T-helper 1 cell treated with Interleukin-12 subunit alpha and Interleukin-12 subunit beta and Interleukin-4 antibody, amounts not matched to agents 30 μg/mL and 1 μg/mL, for 36 hours (primary cell): ENCODE measurements around the gene B4GALT5.
A peak's percentile ranks its signal among the peaks of the same experiment; 100 is the strongest.
"Not testable (repeated sequence)": the region's sequence is repeated elsewhere in the genome, so short reads cannot be mapped to it uniquely, and the experiment has no call there.

Source experiments
- H3K27ac Mint-ChIP-seq: one replicate; pipeline ENCODE4 v1.8.0; 2021; ENCODE audit warnings: mild to moderate bottlenecking, mixed read lengths
- H3K27me3 Mint-ChIP-seq: one replicate; pipeline ENCODE4 v1.8.0; 2021; ENCODE audit warnings: low read depth, mixed read lengths
- H3K36me3 Mint-ChIP-seq: one replicate; pipeline ENCODE4 v1.8.0; 2021; ENCODE audit warnings: low read depth, mixed read lengths
- H3K4me1 Mint-ChIP-seq: one replicate; pipeline ENCODE4 v1.8.0; 2021; ENCODE audit warnings: low read depth, mixed read lengths
- H3K4me3 Mint-ChIP-seq: one replicate; pipeline ENCODE4 v1.8.0; 2021; ENCODE audit warnings: mild to moderate bottlenecking, moderate library complexity, mixed read lengths
- H3K9me3 Mint-ChIP-seq: one replicate; pipeline ENCODE4 v1.8.0; 2021; ENCODE audit warnings: mixed read lengths

B4GALT5 gene, protein sequence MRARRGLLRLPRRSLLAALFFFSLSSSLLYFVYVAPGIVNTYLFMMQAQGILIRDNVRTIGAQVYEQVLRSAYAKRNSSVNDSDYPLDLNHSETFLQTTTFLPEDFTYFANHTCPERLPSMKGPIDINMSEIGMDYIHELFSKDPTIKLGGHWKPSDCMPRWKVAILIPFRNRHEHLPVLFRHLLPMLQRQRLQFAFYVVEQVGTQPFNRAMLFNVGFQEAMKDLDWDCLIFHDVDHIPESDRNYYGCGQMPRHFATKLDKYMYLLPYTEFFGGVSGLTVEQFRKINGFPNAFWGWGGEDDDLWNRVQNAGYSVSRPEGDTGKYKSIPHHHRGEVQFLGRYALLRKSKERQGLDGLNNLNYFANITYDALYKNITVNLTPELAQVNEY

GRCh38 chr20:49713753-49714712, at the start of gene B4GALT5:
B4GALT5 (minus strand) TSS chr20:49713878; CDS start chr20:49713690, 188 bp downstream.
- H3K27me3 Mint-ChIP-seq, result no peaks in the 10 kb centered on the region
- peaks cover 43% of the 10 kb centered on the region for H3K4me1 Mint-ChIP-seq
- peaks cover 8% of the 10 kb centered on the region for H3K36me3 Mint-ChIP-seq
- H3K9me3 Mint-ChIP-seq, result no peaks in the 10 kb centered on the region
- H3K27ac Mint-ChIP-seq, result peak within 1 kb of the TSS; percentile 88
- peak within 1 kb of the TSS; percentile 93 for H3K4me3 Mint-ChIP-seq

DNA sequence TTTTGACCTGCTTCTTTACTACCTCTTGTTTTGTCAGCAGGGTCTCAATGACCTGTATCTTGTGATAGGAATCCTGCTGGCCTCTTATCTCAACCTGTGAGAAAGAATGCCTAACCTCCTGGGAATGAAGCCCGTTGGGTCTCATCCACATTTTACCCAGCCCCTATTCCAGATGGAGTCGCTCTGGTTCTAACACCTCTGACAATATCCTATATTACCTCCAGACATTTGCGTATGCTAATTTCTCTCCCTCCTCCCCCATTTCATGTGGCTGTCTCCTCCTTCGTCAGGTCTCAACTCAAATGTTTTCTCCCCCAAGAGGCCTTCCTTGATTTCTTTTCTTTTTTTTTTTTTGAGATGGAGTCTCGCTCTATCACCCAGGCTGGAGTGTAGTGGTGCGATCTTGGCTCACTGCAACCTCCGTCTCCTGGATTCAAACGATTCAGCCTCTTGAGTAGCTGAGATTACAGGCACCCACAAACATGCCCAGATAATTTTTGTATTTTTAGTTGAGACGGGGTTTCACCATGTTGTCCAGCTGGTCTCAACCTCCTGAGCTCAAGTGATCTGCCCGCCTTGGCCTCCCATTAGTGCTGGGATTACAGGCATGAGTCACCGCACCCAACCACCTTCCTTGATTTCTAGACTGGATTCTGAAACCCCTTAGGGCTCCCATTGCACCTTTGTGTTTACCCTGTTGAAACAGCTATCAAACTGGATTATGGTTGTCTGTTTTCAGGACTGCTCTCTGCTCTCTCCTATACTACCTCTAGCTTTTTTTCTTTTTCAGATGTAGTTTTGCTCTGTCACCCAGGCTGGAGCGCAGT, 49.5 kb upstream of the B4GALT5 start:
- Mint-ChIP-seq H3K27ac (no peak overlapping the region), H3K36me3 (peaks cover 5% of the 10 kb centered on the region), H3K27me3 (peaks cover 84% of the 10 kb centered on the region), H3K4me1 (peaks cover 11% of the 10 kb centered on the region), H3K4me3 (no peak overlapping the region), H3K9me3 (no peaks in the 10 kb centered on the region)

- not testable (repeated sequence) for H3K36me3 Mint-ChIP-seq, H3K4me1 Mint-ChIP-seq, H3K9me3 Mint-ChIP-seq, H3K4me3 Mint-ChIP-seq, H3K27ac Mint-ChIP-seq
- H3K27me3 Mint-ChIP-seq, result peaks cover 84% of the 10 kb centered on the region
Observed at GRCh38 chr20:49761888-49762287, 48.2 kb upstream of the B4GALT5 start.

DNA sequence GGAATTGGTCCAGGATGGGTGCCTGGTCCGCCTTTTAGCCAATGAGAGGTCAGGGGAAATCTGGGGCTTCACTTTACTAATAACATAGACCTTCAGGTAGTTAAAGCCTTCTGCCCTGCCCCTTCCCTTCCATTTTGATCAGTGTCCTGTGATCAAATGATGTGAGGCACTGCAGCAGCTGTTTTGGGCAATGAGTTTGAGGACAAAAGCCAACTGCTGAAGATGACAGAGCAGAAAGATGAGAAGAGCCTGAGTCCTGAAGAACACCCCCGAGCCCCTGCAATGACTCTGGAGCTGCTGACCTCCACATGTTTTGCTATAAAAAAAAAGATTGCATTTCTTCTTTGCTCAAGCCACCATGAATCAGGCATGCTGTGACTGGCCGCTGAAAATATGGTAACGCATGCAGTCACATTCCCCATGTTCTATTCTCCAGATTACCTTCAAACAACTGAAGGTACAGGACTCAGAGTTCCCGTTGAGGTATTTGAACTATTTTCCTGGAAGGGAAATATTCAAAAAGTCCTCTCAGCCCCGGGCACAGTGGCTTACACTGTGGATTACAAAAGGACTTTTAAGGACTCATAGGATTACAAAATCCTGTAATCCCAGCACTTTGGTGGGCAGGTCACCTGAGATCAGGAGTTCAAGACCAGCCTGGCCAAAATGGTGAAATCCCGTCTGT, 45.7 kb upstream of the B4GALT5 start:
- Mint-ChIP-seq H3K36me3 (no peaks in the 10 kb centered on the region), H3K9me3 (no peaks in the 10 kb centered on the region), H3K4me3 (no peak overlapping the region), H3K27ac (no peak overlapping the region), H3K27me3 (peaks cover 84% of the 10 kb centered on the region), H3K4me1 (no peaks in the 10 kb centered on the region)

DNA sequence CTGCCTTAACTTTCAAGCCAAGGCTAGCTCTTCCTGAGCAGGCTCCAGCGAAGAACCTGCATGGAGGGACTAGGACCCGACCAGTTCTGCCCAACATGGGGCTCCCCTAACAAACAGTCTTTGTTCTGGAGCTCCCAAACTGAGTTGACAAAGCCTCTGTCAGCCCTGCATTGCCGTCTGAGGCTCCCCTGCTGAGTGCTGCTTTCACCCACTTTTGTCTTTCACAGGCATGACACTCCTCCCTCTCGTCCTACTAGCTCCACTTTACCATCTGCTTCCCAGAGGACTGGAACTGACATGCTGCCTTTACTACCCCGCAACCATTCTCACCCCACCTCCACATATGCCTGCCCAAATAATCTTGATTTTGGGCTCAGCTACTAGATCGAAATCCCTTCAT, 45.1 kb upstream of the B4GALT5 start:
- H3K36me3 Mint-ChIP-seq, result no peaks in the 10 kb centered on the region
- H3K27ac Mint-ChIP-seq, result no peak overlapping the region
- H3K4me1 Mint-ChIP-seq, result no peaks in the 10 kb centered on the region
- H3K4me3 Mint-ChIP-seq, result no peak overlapping the region
- no peaks in the 10 kb centered on the region for H3K9me3 Mint-ChIP-seq
- H3K27me3 Mint-ChIP-seq, result peaks cover 83% of the 10 kb centered on the region

DNA sequence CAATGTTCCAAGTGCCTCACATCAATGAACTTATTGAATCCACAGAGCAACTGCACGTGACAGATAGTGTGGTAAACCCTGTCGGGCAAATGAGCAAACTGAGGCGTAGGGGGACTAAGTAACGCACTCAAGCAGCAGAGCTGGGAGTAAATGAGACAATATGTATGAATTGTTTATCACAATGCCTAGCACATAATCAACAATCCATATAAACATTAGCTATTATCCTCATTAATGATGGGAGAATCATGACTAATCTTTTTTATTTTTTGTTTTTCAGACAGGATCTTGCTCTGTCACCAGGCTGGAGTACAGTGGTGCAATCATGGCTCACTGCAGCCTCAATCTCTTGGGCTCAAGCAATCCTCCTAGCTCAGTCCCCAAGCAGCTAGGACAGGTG, 43.9 kb upstream of the B4GALT5 start:
- peaks cover 84% of the 10 kb centered on the region for H3K27me3 Mint-ChIP-seq
- H3K4me3 Mint-ChIP-seq, result no peak overlapping the region
- no peaks in the 10 kb centered on the region for H3K4me1 Mint-ChIP-seq
- H3K27ac Mint-ChIP-seq, result no peak overlapping the region
- H3K36me3 Mint-ChIP-seq, result no peaks in the 10 kb centered on the region
- H3K9me3 Mint-ChIP-seq, result no peaks in the 10 kb centered on the region

- H3K4me3 Mint-ChIP-seq, result no peak overlapping the region
- H3K9me3 Mint-ChIP-seq, result no peaks in the 10 kb centered on the region
- no peak overlapping the region for H3K27ac Mint-ChIP-seq
- no peaks in the 10 kb centered on the region for H3K4me1 Mint-ChIP-seq
- no peaks in the 10 kb centered on the region for H3K36me3 Mint-ChIP-seq
- peaks cover 82% of the 10 kb centered on the region for H3K27me3 Mint-ChIP-seq
Observed at GRCh38 chr20:49756241-49756640, 42.6 kb upstream of the B4GALT5 start.

GRCh38 chr20:49754596-49754995, 40.9 kb upstream of the B4GALT5 start:
- H3K27me3 Mint-ChIP-seq, result peaks cover 76% of the 10 kb centered on the region

DNA sequence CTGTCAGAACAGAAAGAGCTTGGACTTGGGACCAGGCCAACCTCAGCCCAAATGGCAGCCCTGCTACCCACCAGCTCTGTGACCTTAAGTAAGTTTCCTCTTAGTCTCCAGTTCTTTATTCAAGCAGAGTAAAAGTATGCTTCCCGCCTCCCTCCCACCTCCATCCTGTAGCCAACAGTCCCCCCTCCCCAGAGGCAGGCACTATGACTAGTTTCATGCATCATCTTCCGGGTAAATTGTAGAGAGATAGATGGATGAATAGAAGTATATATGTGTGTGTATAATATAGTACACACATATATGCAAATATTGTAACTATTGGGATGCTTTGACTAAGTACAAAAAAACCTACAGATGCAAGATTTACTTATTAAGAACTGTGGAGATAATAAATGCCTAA, 39.5 kb upstream of the B4GALT5 start:
- Mint-ChIP-seq H3K4me3 (no peak overlapping the region), H3K4me1 (peaks cover 8% of the 10 kb centered on the region), H3K9me3 (no peaks in the 10 kb centered on the region)

More at GRCh38 chr20:49754596-49754995, 40.9 kb upstream of the B4GALT5 start:
- Mint-ChIP-seq H3K9me3 (no peaks in the 10 kb centered on the region), H3K4me3 (no peak overlapping the region), H3K27ac (no peak overlapping the region), H3K4me1 (peaks cover 8% of the 10 kb centered on the region), H3K36me3 (no peaks in the 10 kb centered on the region)

GRCh38 chr20:49752201-49752903, 38.7 kb upstream of the B4GALT5 start:
- H3K9me3 Mint-ChIP-seq, result no peaks in the 10 kb centered on the region
- no peak overlapping the region for H3K27ac Mint-ChIP-seq
- peaks cover 60% of the 10 kb centered on the region for H3K27me3 Mint-ChIP-seq
- no peak overlapping the region for H3K4me3 Mint-ChIP-seq
- no peaks in the 10 kb centered on the region for H3K36me3 Mint-ChIP-seq
- H3K4me1 Mint-ChIP-seq, result peaks cover 8% of the 10 kb centered on the region

More for the DNA sequence above, 39.5 kb upstream of the B4GALT5 start:
- H3K27me3 Mint-ChIP-seq, result peaks cover 64% of the 10 kb centered on the region
- H3K36me3 Mint-ChIP-seq, result no peaks in the 10 kb centered on the region
- H3K27ac Mint-ChIP-seq, result no peak overlapping the region

DNA sequence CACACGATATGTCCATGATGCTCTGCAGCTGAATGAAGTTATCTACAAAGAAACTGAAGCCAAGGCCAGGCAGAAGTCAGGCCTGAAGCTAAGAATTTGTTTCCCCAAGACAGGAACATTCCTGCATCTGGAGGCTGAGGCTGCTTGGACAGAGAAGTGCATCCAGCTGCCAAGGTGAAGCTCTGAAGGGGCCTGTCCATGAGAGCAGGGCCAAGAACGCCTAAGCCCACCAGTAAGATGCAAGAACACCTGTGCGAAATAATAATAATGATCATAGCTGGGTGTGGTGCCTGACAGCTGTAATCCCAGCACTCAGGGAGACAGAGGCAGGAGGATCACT, 37.7 kb upstream of the B4GALT5 start:
- Mint-ChIP-seq H3K9me3 (no peaks in the 10 kb centered on the region), H3K27me3 (peaks cover 50% of the 10 kb centered on the region), H3K4me1 (peaks cover 8% of the 10 kb centered on the region), H3K4me3 (no peak overlapping the region), H3K36me3 (no peaks in the 10 kb centered on the region), H3K27ac (no peak overlapping the region)

DNA sequence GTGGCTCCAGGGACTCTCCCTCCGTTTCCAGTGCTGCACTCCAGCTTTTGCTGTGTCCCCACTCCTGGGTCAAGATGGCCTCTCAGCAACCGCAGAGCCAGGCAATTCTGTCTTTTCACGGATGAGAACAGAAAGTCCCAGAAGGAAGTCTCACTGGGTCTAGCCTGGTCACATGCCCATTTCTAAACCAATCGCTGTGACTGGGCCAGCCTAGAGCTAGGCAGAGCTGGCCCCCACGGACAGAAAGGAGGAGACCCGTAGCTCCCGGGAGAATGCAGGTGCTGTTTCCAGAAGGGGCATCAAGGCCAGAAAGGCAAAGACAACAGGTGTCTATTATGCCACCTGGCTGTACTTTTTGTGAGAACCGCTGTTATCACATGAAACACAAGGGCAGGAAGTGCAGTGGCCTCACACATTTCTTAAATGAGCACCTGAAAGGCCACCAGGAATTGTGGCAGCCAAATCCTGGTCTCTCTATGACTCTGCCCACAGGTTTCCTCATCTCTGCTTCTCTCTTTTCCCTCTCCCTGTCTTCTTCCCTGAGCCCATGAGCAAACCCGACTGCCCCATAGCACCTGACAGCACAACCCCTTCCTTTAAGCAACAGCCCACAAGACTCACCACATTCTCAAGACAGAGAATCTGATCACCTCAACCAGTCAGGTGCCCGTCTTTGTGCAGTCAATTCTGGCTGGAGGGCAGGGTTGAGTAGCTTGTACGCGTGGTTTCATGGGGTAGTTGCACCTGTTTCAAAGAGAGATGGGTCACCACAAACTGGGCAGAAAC, 37.1 kb upstream of the B4GALT5 start:
- H3K27ac Mint-ChIP-seq, result no peak overlapping the region
- H3K36me3 Mint-ChIP-seq, result no peaks in the 10 kb centered on the region
- peaks cover 44% of the 10 kb centered on the region for H3K27me3 Mint-ChIP-seq
- no peaks in the 10 kb centered on the region for H3K9me3 Mint-ChIP-seq
- H3K4me1 Mint-ChIP-seq, result peaks cover 8% of the 10 kb centered on the region
- no peak overlapping the region for H3K4me3 Mint-ChIP-seq

GRCh38 chr20:49749625-49750024, 35.9 kb upstream of the B4GALT5 start:
- H3K27ac Mint-ChIP-seq, result no peak overlapping the region
- H3K9me3 Mint-ChIP-seq, result no peaks in the 10 kb centered on the region

More at GRCh38 chr20:49749625-49750024, 35.9 kb upstream of the B4GALT5 start:
- Mint-ChIP-seq H3K36me3 (no peaks in the 10 kb centered on the region), H3K27me3 (peaks cover 41% of the 10 kb centered on the region), H3K4me3 (no peak overlapping the region), H3K4me1 (peaks cover 8% of the 10 kb centered on the region)
